Lung microvascular endothelial cell (primary cell): ENCODE results near the gene FCRL2. TPM values are rescaled to one million over a fixed set of nuclear protein-coding genes. Genes with fewer than 3 reads are reported as not detected.

ENCODE experiments used
- total RNA-seq: library from RNA; depleted of rRNA; stranded (reverse); fragments of >200 nt; gene quantifications from 2 replicates; pipeline ENCODE4 v1.2.1, GENCODE V29; 2014

FCRL2 gene
- total RNA-seq, 1 donor from 2014 or later: not detected

Other genes with a start within 250 kb of the FCRL2 start
- not detected in 2 replicates for gene FCRL5, start 224.6 kb downstream of the FCRL2 start, total RNA-seq
- gene FCRL4, start 179.0 kb downstream of the FCRL2 start, total RNA-seq: not detected in 2 replicates
- gene FCRL3, start 76.4 kb downstream of the FCRL2 start, total RNA-seq: not detected in 2 replicates
- not detected in 2 replicates for gene FCRL1, start 43.0 kb upstream of the FCRL2 start, total RNA-seq
- gene CD5L, start 64.7 kb upstream of the FCRL2 start, total RNA-seq: not detected in 2 replicates
- 14.9 and 16.8 TPM in 2 replicates for gene KIRREL1, start 216.5 kb upstream of the FCRL2 start, total RNA-seq